Activated naive CD8-positive, alpha-beta T cell treated with anti-CD3 and anti-CD28 coated beads, Interleukin-2, amount 50 U/mL, for 24 hours (primary cell): Measurements from ENCODE around the gene GLUD1.
"Not testable (repeated sequence)": the region's sequence is repeated elsewhere in the genome, so short reads cannot be mapped to it uniquely, and the experiment has no call there.

Source experiments
- ATAC-seq: fragments of 150-1000 bp; cut with Tn5 transposase; one replicate; pipeline ENCODE4 v1.10.0; 2021
- DNase-seq: peaks from one replicate; pipeline ENCODE4 v3.0.0; 2021
- H3K27ac Mint-ChIP-seq: one replicate; pipeline ENCODE4 v1.8.0; 2021; ENCODE audit warnings: mild to moderate bottlenecking, mixed read lengths
- H3K27me3 Mint-ChIP-seq: one replicate; pipeline ENCODE4 v1.8.0; 2021; ENCODE audit warnings: mixed read lengths
- H3K36me3 Mint-ChIP-seq: one replicate; pipeline ENCODE4 v1.8.0; 2021; ENCODE audit warnings: low read depth, mixed read lengths
- H3K4me1 Mint-ChIP-seq: one replicate; pipeline ENCODE4 v1.8.0; 2021; ENCODE audit warnings: mixed read lengths
- H3K4me3 Mint-ChIP-seq: one replicate; pipeline ENCODE4 v1.8.0; 2021; ENCODE audit warnings: mild to moderate bottlenecking, moderate library complexity, mixed read lengths
- H3K9me3 Mint-ChIP-seq: one replicate; pipeline ENCODE4 v1.8.0; 2021; ENCODE audit warnings: mixed read lengths

The GLUD1 gene

GRCh38 chr10:87101996-87102395 is 7.4 kb upstream of the GLUD1 start:
- no peaks in the 10 kb centered on the region for H3K9me3 Mint-ChIP-seq
- H3K36me3 Mint-ChIP-seq, result peaks cover 55% of the 10 kb centered on the region
- H3K27me3 Mint-ChIP-seq, result no peaks in the 10 kb centered on the region
- no peak for ATAC-seq
- H3K4me3 Mint-ChIP-seq, result no peak overlapping the region
- H3K4me1 Mint-ChIP-seq, result peaks cover 10% of the 10 kb centered on the region
- no peak for DNase-seq
- no peak overlapping the region for H3K27ac Mint-ChIP-seq

GRCh38 chr10:87095236-87095945 is 748 bp upstream of the GLUD1 start:
- Mint-ChIP-seq H3K36me3 (peaks cover 52% of the 10 kb centered on the region), H3K27ac (peak overlapping the region; percentile 90), H3K27me3 (no peaks in the 10 kb centered on the region), H3K4me1 (peaks cover 50% of the 10 kb centered on the region), H3K9me3 (no peaks in the 10 kb centered on the region), H3K4me3 (peak overlapping the region; percentile 90)
- ATAC-seq (peak; percentile 68), DNase-seq (peak; percentile 78)

- peak; percentile 78 for DNase-seq
- Mint-ChIP-seq H3K27me3 (no peaks in the 10 kb centered on the region), H3K36me3 (peaks cover 56% of the 10 kb centered on the region), H3K4me1 (peaks cover 60% of the 10 kb centered on the region), H3K27ac (peak overlapping the region; percentile 95), H3K4me3 (peak overlapping the region; percentile 96), H3K9me3 (no peaks in the 10 kb centered on the region)
- peak; percentile 38 for ATAC-seq
Observed at GRCh38 chr10:87093632-87094372, 841 bp downstream of the GLUD1 start.

- Mint-ChIP-seq H3K27ac (peak overlapping the region; percentile 95), H3K4me1 (peaks cover 67% of the 10 kb centered on the region), H3K4me3 (peak overlapping the region; percentile 96), H3K9me3 (no peaks in the 10 kb centered on the region), H3K36me3 (peaks cover 62% of the 10 kb centered on the region), H3K27me3 (no peaks in the 10 kb centered on the region)
- DNase-seq, result peak; percentile 25
- no peak for ATAC-seq
Observed at GRCh38 chr10:87092861-87093631, 1.6 kb downstream of the GLUD1 start.

GRCh38 chr10:87092376-87092860 is 2.2 kb downstream of the GLUD1 start:
- Mint-ChIP-seq H3K27ac (peak overlapping the region; percentile 95), H3K27me3 (no peaks in the 10 kb centered on the region), H3K4me1 (peaks cover 69% of the 10 kb centered on the region), H3K9me3 (no peaks in the 10 kb centered on the region), H3K4me3 (peak overlapping the region; percentile 96), H3K36me3 (peaks cover 64% of the 10 kb centered on the region)
- ATAC-seq (no peak), DNase-seq (no peak)

GRCh38 chr10:87090779-87091178 is 3.9 kb downstream of the GLUD1 start:
- no peaks in the 10 kb centered on the region for H3K9me3 Mint-ChIP-seq
- H3K4me3 Mint-ChIP-seq, result peak overlapping the region; percentile 5
- no peak for DNase-seq
- no peak overlapping the region for H3K27ac Mint-ChIP-seq
- no peak for ATAC-seq
- peaks cover 71% of the 10 kb centered on the region for H3K36me3 Mint-ChIP-seq
- H3K4me1 Mint-ChIP-seq, result peaks cover 74% of the 10 kb centered on the region
- H3K27me3 Mint-ChIP-seq, result no peaks in the 10 kb centered on the region

GRCh38 chr10:87089746-87090145 is 4.9 kb downstream of the GLUD1 start:
- DNase-seq (no peak), ATAC-seq (no peak)
- Mint-ChIP-seq H3K36me3 (peaks cover 76% of the 10 kb centered on the region), H3K4me1 (peaks cover 79% of the 10 kb centered on the region), H3K27me3 (no peaks in the 10 kb centered on the region), H3K9me3 (no peaks in the 10 kb centered on the region), H3K4me3 (no peak overlapping the region), H3K27ac (no peak overlapping the region)

GRCh38 chr10:87085537-87085936 is 9.1 kb downstream of the GLUD1 start:
- Mint-ChIP-seq H3K36me3 (peaks cover 60% of the 10 kb centered on the region), H3K27ac (no peak overlapping the region), H3K27me3 (no peaks in the 10 kb centered on the region), H3K4me1 (peaks cover 77% of the 10 kb centered on the region), H3K4me3 (no peak overlapping the region), H3K9me3 (no peaks in the 10 kb centered on the region)
- no peak for ATAC-seq
- DNase-seq, result no peak

GRCh38 chr10:87084291-87084782 is 10.3 kb downstream of the GLUD1 start:
- H3K4me3 Mint-ChIP-seq, result peak overlapping the region; percentile 49
- not testable (repeated sequence) for DNase-seq

GRCh38 chr10:87083576-87084290 is 10.9 kb downstream of the GLUD1 start:
- H3K27me3 Mint-ChIP-seq, DNase-seq, H3K9me3 Mint-ChIP-seq: not testable (repeated sequence)
- Mint-ChIP-seq H3K4me3 (peak overlapping the region; percentile 49), H3K4me1 (peaks cover 62% of the 10 kb centered on the region), H3K27ac (peak overlapping the region; percentile 95), H3K36me3 (peaks cover 49% of the 10 kb centered on the region)
- ATAC-seq, result peak; percentile 77

More at GRCh38 chr10:87084291-87084782, 10.3 kb downstream of the GLUD1 start:
- Mint-ChIP-seq H3K27ac (peak overlapping the region; percentile 95), H3K4me1 (peaks cover 68% of the 10 kb centered on the region), H3K36me3 (peaks cover 53% of the 10 kb centered on the region)
- not testable (repeated sequence) for H3K27me3 Mint-ChIP-seq, H3K9me3 Mint-ChIP-seq
- ATAC-seq, result peak; percentile 73

- Mint-ChIP-seq H3K27ac (peak overlapping the region; percentile 95), H3K4me1 (peaks cover 60% of the 10 kb centered on the region), H3K4me3 (peak overlapping the region; percentile 63), H3K36me3 (peaks cover 39% of the 10 kb centered on the region)
- not testable (repeated sequence) for H3K9me3 Mint-ChIP-seq, ATAC-seq, H3K27me3 Mint-ChIP-seq, DNase-seq
Observed at GRCh38 chr10:87082219-87082618, 12.4 kb downstream of the GLUD1 start.

- not testable (repeated sequence) for H3K4me3 Mint-ChIP-seq, H3K9me3 Mint-ChIP-seq, H3K27me3 Mint-ChIP-seq, ATAC-seq, DNase-seq
- Mint-ChIP-seq H3K27ac (peak overlapping the region; percentile 95), H3K36me3 (peaks cover 34% of the 10 kb centered on the region), H3K4me1 (peaks cover 57% of the 10 kb centered on the region)
Observed at GRCh38 chr10:87081574-87081973, 13.1 kb downstream of the GLUD1 start.

GRCh38 chr10:87080621-87081020 is 14.0 kb downstream of the GLUD1 start:
- ATAC-seq, DNase-seq, H3K27me3 Mint-ChIP-seq, H3K9me3 Mint-ChIP-seq, H3K4me3 Mint-ChIP-seq, H3K27ac Mint-ChIP-seq: not testable (repeated sequence)
- Mint-ChIP-seq H3K4me1 (peaks cover 51% of the 10 kb centered on the region), H3K36me3 (peaks cover 32% of the 10 kb centered on the region)
